AG04449 (cell line): Measurements from ENCODE around the gene CCNT1.
"Not testable (repeated sequence)": the region's sequence is repeated elsewhere in the genome, so short reads cannot be mapped to it uniquely, and the experiment has no call there.

ENCODE experiments used
- CTCF ChIA-PET: fragments of 350-600 bp; formaldehyde crosslinking; extraction: SDS; loops from one replicate; lab custom pipeline; 2021; ENCODE audit warnings: antibody characterized with exemption; lab: Yijun Ruan, JAX
- POLR2A ChIA-PET: fragments of 400-600, 350-600 bp; formaldehyde crosslinking; extraction: SDS; loops from one replicate; lab custom pipeline; 2020; ENCODE audit warnings: antibody characterized with exemption, inconsistent platforms; lab: Yijun Ruan, JAX
- DNase-seq: peaks from one replicate; pipeline ENCODE4 v3.0.0-alpha.2; 2010; ENCODE audit warnings: low read depth, low spot score
- H3K4me3 ChIP-seq: 2 replicates; pipeline ENCODE4 v1.5.1; 2011; ENCODE audit warnings: low read depth, mild to moderate bottlenecking, control low read depth, low read length
- CTCF ChIP-seq: IDR thresholded peaks from one replicate; pipeline ENCODE4 v1.5.1; 2011; ENCODE audit warnings: mild to moderate bottlenecking, moderate library complexity, low read length, control low read depth, inconsistent platforms; ENCODE audit not compliant: insufficient read depth; ENCODE audit errors: missing control alignments

CCNT1 gene

GRCh38 chr12:48682927-48683326 is 33.6 kb downstream of the CCNT1 start:
- ChIA-PET POLR2A (interaction anchor here (0.9 to 1.5 kb wide), 3 partner anchors 12 to 106 kb away, joined by 3 to 6 read pairs (median 4); partner anchors contain the start of gene ADCY6), CTCF (interaction anchor here (1.0 to 1.9 kb wide), 4 partner anchors 8 to 132 kb away, joined by 3 to 7 read pairs (median 4); no protein-coding TSS in a partner anchor)
- H3K4me3 ChIP-seq: peak overlapping the region; percentile 72
- no peak for DNase-seq
- TF ChIP-seq CTCF: no peak

GRCh38 chr12:48682533-48682905 is 34.0 kb downstream of the CCNT1 start:
- not testable (repeated sequence) for DNase-seq
- ChIA-PET POLR2A (interaction anchor here (0.9 to 1.5 kb wide), 4 partner anchors 9 to 106 kb away, joined by 3 to 6 read pairs (median 4); partner anchors contain the start of gene ADCY6), CTCF (interaction anchor here (1.0 to 1.9 kb wide), 4 partner anchors 9 to 133 kb away, joined by 3 to 7 read pairs (median 4); no protein-coding TSS in a partner anchor)
- H3K4me3 ChIP-seq: peak overlapping the region; percentile 72

GRCh38 chr12:48681710-48682532 is 34.6 kb downstream of the CCNT1 start, which contains the start of gene KANSL2:
Gene KANSL2, minus strand, starts transcription at chr12:48682238. Its CDS starts 606 bp downstream, at chr12:48681632.
- ChIA-PET CTCF (interaction anchor here (1.0 to 1.9 kb wide), 4 partner anchors 9 to 133 kb away, joined by 3 to 7 read pairs (median 4); no protein-coding TSS in a partner anchor), POLR2A (interaction anchor here (0.9 to 1.5 kb wide), 4 partner anchors 8 to 107 kb away, joined by 3 to 6 read pairs (median 4); partner anchors contain the start of gene ADCY6)
- H3K4me3 ChIP-seq: peak within 1 kb of the TSS; percentile 90
- peak; percentile 92 for DNase-seq
- no peak for TF ChIP-seq CTCF

GRCh38 chr12:48681399-48681709 is 35.2 kb downstream of the CCNT1 start:
- ChIA-PET POLR2A (interaction anchor here (1.0 kb wide), 1 partner anchor 8 kb away, joined by 3 read pairs; no protein-coding TSS in a partner anchor), CTCF (no interaction called here)
- DNase-seq: no peak
- peak overlapping the region; percentile 90 for H3K4me3 ChIP-seq
- no peak for TF ChIP-seq CTCF

GRCh38 chr12:48680861-48681260 is 35.6 kb downstream of the CCNT1 start:
- CTCF ChIA-PET: no interaction called here
- no peak for TF ChIP-seq CTCF
- POLR2A ChIA-PET: interaction anchor here (0.6 kb wide), 1 partner anchor 158 kb away, joined by 3 read pairs; no protein-coding TSS in a partner anchor
- no peak for DNase-seq
- peak overlapping the region; percentile 90 for H3K4me3 ChIP-seq

GRCh38 chr12:48678551-48679185 is 37.8 kb downstream of the CCNT1 start:
- no peak for TF ChIP-seq CTCF
- ChIA-PET CTCF (no interaction called here), POLR2A (no interaction called here)
- DNase-seq: no peak
- no peak overlapping the region for H3K4me3 ChIP-seq
